GM21576 (cell line): ENCODE measurements around the gene DPH2.

Experiments
- ATAC-seq: cut with Tn5 transposase; IDR thresholded peaks from one replicate; pipeline ENCODE4 v1.9.1; 2021; ENCODE audit warnings: mild to moderate bottlenecking, moderate library complexity; ENCODE audit not compliant: unreplicated experiment

Gene DPH2

GRCh38 chr1:43997295-43997999 lies 27.6 kb downstream of the DPH2 start:
- ATAC-seq, result no peak

- no peak for ATAC-seq
These were observed 28.2 kb downstream of the DPH2 start for GRCh38 chr1:43998000-43998378.

- no peak for ATAC-seq
These were observed 29.6 kb downstream of the DPH2 start for GRCh38 chr1:43999455-43999854.

- no peak for ATAC-seq
These were observed 30.4 kb downstream of the DPH2 start for GRCh38 chr1:44000122-44000665.

- ATAC-seq, result no peak
These were observed 32.4 kb downstream of the DPH2 start for GRCh38 chr1:44002165-44002564.

GRCh38 chr1:44002606-44003157 lies 32.9 kb downstream of the DPH2 start:
- no peak for ATAC-seq

- no peak for ATAC-seq
These were observed 38.4 kb downstream of the DPH2 start for GRCh38 chr1:44008259-44008658.

GRCh38 chr1:44010935-44011471 lies 41.2 kb downstream of the DPH2 start:
- no peak for ATAC-seq

- no peak for ATAC-seq
These were observed 42.6 kb downstream of the DPH2 start for GRCh38 chr1:44012404-44012803.

GRCh38 chr1:44012941-44013609 lies 43.3 kb downstream of the DPH2 start:
- no peak for ATAC-seq

- no peak for ATAC-seq
These were observed 44.1 kb downstream of the DPH2 start for GRCh38 chr1:44013949-44014348.

GRCh38 chr1:44014365-44015104 lies 44.7 kb downstream of the DPH2 start:
- ATAC-seq, result no peak

GRCh38 chr1:44015206-44015605 lies 45.4 kb downstream of the DPH2 start:
- no peak for ATAC-seq

GRCh38 chr1:44016041-44016889 lies 46.5 kb downstream of the DPH2 start:
- ATAC-seq, result no peak

- ATAC-seq, result no peak
These were observed 47.1 kb downstream of the DPH2 start for GRCh38 chr1:44016890-44017400.

- no peak for ATAC-seq
These were observed 49.7 kb downstream of the DPH2 start for GRCh38 chr1:44019466-44019948.

GRCh38 chr1:44020464-44020863 lies 50.7 kb downstream of the DPH2 start:
- no peak for ATAC-seq

GRCh38 chr1:44021156-44021555 lies 51.3 kb downstream of the DPH2 start:
- ATAC-seq, result no peak

GRCh38 chr1:44021581-44022321 lies 51.9 kb downstream of the DPH2 start:
- no peak for ATAC-seq
